ENCODE results near the gene FNIP2. TPM values are rescaled to one million over a fixed set of nuclear protein-coding genes. Genes with fewer than 3 reads are reported as not detected.

The FNIP2 gene
- total and polyA plus RNA-seq, 10 of the 15 experiments (the other 5 are each of a cell fraction or from before 2014, with no cell fraction given), result 0.03 to 0.38 (median 0.15) TPM

- TF ChIP-seq NFXL1 (IDR thresholded peaks at IDR 0.05; ENCODE audit: borderline replicate concordance) (no peak), POLR2AphosphoS5 (IDR thresholded peaks at IDR 0.05; ENCODE audit: low read length) (no peak), SREBF1 (IDR thresholded peaks at IDR 0.05; ENCODE audit: low read length) (no peak), IKZF2 (IDR thresholded peaks at IDR 0.05) (no peak), SREBF2 (IDR thresholded peaks at IDR 0.05; ENCODE audit: low read length) (no peak), RAD21 (IDR thresholded peaks at IDR 0.05; ENCODE audit: insufficient read depth, low read depth, low read length) (no peak)
- TF ChIP-seq, protein P1, sequence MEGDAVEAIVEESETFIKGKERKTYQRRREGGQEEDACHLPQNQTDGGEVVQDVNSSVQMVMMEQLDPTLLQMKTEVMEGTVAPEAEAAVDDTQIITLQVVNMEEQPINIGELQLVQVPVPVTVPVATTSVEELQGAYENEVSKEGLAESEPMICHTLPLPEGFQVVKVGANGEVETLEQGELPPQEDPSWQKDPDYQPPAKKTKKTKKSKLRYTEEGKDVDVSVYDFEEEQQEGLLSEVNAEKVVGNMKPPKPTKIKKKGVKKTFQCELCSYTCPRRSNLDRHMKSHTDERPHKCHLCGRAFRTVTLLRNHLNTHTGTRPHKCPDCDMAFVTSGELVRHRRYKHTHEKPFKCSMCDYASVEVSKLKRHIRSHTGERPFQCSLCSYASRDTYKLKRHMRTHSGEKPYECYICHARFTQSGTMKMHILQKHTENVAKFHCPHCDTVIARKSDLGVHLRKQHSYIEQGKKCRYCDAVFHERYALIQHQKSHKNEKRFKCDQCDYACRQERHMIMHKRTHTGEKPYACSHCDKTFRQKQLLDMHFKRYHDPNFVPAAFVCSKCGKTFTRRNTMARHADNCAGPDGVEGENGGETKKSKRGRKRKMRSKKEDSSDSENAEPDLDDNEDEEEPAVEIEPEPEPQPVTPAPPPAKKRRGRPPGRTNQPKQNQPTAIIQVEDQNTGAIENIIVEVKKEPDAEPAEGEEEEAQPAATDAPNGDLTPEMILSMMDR (IDR thresholded peaks at IDR 0.05 in 2 of 3, conservative IDR thresholded peaks at IDR 0.05 in 1 of 3; ENCODE audit: control insufficient read depth in 2 of 3, extremely low read depth in 1 of 3, insufficient read depth in 1 of 3, low read depth in 3 of 3, low read length in 3 of 3), result no peak
These were observed 44.3 kb downstream of the FNIP2 start (continued) for GRCh38 chr4:158813113-158813512.

- Histone ChIP-seq H3K79me2 (ENCODE audit: control insufficient read depth, insufficient read depth, low read length) (peaks cover 7% of the 10 kb centered on the region), H3K9ac (ENCODE audit: control insufficient read depth, insufficient read depth, low read length) (no peak overlapping the region), H3K4me1 (ENCODE audit: control insufficient read depth, insufficient read depth, low read length) (peaks cover 21% of the 10 kb centered on the region), H4K20me1 (ENCODE audit: control insufficient read depth, insufficient read depth) (no peaks in the 10 kb centered on the region), H3K27me3 (replicated peaks in 1 of 2; ENCODE audit: control insufficient read depth in 2 of 2, insufficient read depth in 2 of 2, low read length in 1 of 2) (no peaks in the 10 kb centered on the region), H3K9me3 (replicated peaks; ENCODE audit: control insufficient read depth, insufficient read depth, low read length) (no peaks in the 10 kb centered on the region; the same call in 2 of the 3 replicates), H3K4me3 (no peak overlapping the region), H3K4me2 (ENCODE audit: control insufficient read depth, insufficient read depth) (no peak overlapping the region), H2AFZ (ENCODE audit: control insufficient read depth, low read depth, low read length) (no peak overlapping the region), H3K27ac (ENCODE audit: control insufficient read depth, insufficient read depth) (no peak overlapping the region), H3K36me3 (ENCODE audit: control insufficient read depth in 2 of 2, insufficient read depth in 2 of 2, low read length in 1 of 2) (no peaks in the 10 kb centered on the region)
- intact Hi-C loops (cut with micrococcal nuclease; ENCODE audit: unreplicated experiment), result no loop called here
- 58% methylated on average over 3 of the region's 3 CpGs for WGBS (ENCODE audit: insufficient coverage, insufficient replicate concordance, low lambda C conversion rate, missing lambda C conversion rate)
- in situ Hi-C loops (cut with MboI), result no loop called here
- no TSS peak for BruUV-seq (replicated peaks)
- ChIA-PET POLR2A (interaction anchor here (0.8 to 3.3 kb wide), 3 partner anchors 11 to 32 kb away, joined by 3 to 12 read pairs (median 5); no protein-coding TSS in a partner anchor), RAD21 (ENCODE audit: unreplicated experiment) (interaction anchor here (1.6 kb wide), 1 partner anchor 27 kb away, joined by 5 read pairs; no protein-coding TSS in a partner anchor), SMC1A (ENCODE audit: uncharacterized antibody, unreplicated experiment) (interaction anchor here (1.0 to 2.2 kb wide), 6 partner anchors 10 to 53 kb away, joined by 4 to 21 read pairs (median 4); no protein-coding TSS in a partner anchor), CTCF (interaction anchor here (1.0 to 2.3 kb wide), 2 partner anchors 12 to 40 kb away, joined by 4 to 10 read pairs; no protein-coding TSS in a partner anchor)
- DNase-seq (ENCODE audit: low read depth, low spot score) (no peak), ATAC-seq (no peak), FAIRE-seq (no peak)
- no peak for TF ChIP-seq EGR1 (IDR thresholded peaks at IDR 0.05; ENCODE audit: borderline replicate concordance in 1 of 2, low read depth in 2 of 2, low read length in 2 of 2)
- no peak for TF ChIP-seq CHD2 (IDR thresholded peaks at IDR 0.05; ENCODE audit: borderline replicate concordance, low read depth, low read length)
- TF ChIP-seq NR2C1 (IDR thresholded peaks at IDR 0.05), result no peak
- no peak for TF ChIP-seq CEBPZ (IDR thresholded peaks at IDR 0.05; ENCODE audit: low read depth, low read length)
- no peak for TF ChIP-seq SPI1 (IDR thresholded peaks at IDR 0.05; ENCODE audit: borderline replicate concordance, insufficient read depth, low read depth, low read length)
- no peak for TF ChIP-seq SMAD1 (IDR thresholded peaks at IDR 0.05; ENCODE audit: low read depth, partially characterized antibody)
- no peak for TF ChIP-seq ATF2 (IDR thresholded peaks at IDR 0.05; ENCODE audit: low read length)
- TF ChIP-seq MLLT1 (IDR thresholded peaks at IDR 0.05), result no peak
These were observed 45.4 kb downstream of the FNIP2 start for GRCh38 chr4:158814207-158814606.

All from GM12878 (cell line).